ENCODE data around the gene DSG2. TPM values are rescaled to one million over a fixed set of nuclear protein-coding genes. Genes with fewer than 3 reads are reported as not detected.

DSG2 gene
- total RNA-seq, 1 experiment from 2014 or later = 123 TPM

DNA sequence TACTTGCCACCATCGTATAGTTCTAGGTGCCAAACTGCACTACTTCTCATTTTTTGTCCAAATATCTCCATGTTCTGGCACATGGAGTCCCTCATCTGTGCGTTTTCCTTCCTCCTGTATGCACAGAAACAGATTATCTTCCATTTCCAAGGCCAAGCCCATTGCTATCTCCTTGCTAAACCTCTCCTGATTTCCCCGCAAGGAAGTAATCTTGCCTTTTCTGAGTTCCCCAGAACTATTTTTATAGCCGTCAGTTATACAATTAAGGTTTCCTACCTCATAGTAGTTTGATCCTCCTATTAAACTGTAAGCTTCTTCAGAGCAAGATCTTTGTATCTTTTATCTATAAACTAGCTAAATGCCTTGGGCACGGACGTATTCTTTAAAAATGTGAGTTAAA, 7.2 kb downstream of the DSG2 start:
- H3K36me3 ChIP-seq (ENCODE audit: control insufficient read depth in 1 of 2, insufficient read depth in 2 of 2, low read length in 2 of 2) = no peaks in the 10 kb centered on the region
- no peaks in the 10 kb centered on the region for H3K9me2 ChIP-seq (ENCODE audit: insufficient read depth)
- ChIA-PET CTCF (interaction anchor here (1.1 kb wide), 1 partner anchor 81 kb away, joined by 4 read pairs; no protein-coding TSS in a partner anchor), POLR2A (no interaction called here), RAD21 (ENCODE audit: low non-redundant PET in 1 of 2, low total read pairs in 2 of 2, uncharacterized antibody in 2 of 2, unreplicated experiment in 2 of 2) (no interaction called here)
- no peak for DNase-seq (ENCODE audit: low read depth, low spot score)
- TF ChIP-seq EZH2 (IDR thresholded peaks at IDR 0.05) = no peak
- TF ChIP-seq CBX3 (IDR thresholded peaks at IDR 0.05; ENCODE audit: low read depth) = no peak
- TF ChIP-seq ZFX (IDR thresholded peaks at IDR 0.05) = no peak
- TF ChIP-seq, protein P1, sequence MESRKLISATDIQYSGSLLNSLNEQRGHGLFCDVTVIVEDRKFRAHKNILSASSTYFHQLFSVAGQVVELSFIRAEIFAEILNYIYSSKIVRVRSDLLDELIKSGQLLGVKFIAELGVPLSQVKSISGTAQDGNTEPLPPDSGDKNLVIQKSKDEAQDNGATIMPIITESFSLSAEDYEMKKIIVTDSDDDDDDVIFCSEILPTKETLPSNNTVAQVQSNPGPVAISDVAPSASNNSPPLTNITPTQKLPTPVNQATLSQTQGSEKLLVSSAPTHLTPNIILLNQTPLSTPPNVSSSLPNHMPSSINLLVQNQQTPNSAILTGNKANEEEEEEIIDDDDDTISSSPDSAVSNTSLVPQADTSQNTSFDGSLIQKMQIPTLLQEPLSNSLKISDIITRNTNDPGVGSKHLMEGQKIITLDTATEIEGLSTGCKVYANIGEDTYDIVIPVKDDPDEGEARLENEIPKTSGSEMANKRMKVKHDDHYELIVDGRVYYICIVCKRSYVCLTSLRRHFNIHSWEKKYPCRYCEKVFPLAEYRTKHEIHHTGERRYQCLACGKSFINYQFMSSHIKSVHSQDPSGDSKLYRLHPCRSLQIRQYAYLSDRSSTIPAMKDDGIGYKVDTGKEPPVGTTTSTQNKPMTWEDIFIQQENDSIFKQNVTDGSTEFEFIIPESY (IDR thresholded peaks at IDR 0.05; ENCODE audit: extremely low read depth, insufficient replicate concordance, low read length) = no peak
- no peak for TF ChIP-seq SIN3A (IDR thresholded peaks at IDR 0.05; ENCODE audit: low read depth)
- no peak for TF ChIP-seq FOSL1 (IDR thresholded peaks at IDR 0.05; ENCODE audit: low read depth)
- TF ChIP-seq CEBPB (IDR thresholded peaks at IDR 0.05; ENCODE audit: low read depth) = no peak
- TF ChIP-seq JUND (IDR thresholded peaks at IDR 0.05) = no peak
- TF ChIP-seq TCF7L2 (IDR thresholded peaks at IDR 0.05; ENCODE audit: borderline replicate concordance, extremely low read depth, insufficient read depth, insufficient read length) = no peak
- no peak for TF ChIP-seq SRF (IDR thresholded peaks at IDR 0.05; ENCODE audit: low read depth)
- TF ChIP-seq ZNF274 (IDR thresholded peaks at IDR 0.05; ENCODE audit: low read depth, low read length) = no peak
- no peak for TF ChIP-seq RAD21 (IDR thresholded peaks at IDR 0.05; ENCODE audit: low read depth)
- TF ChIP-seq POLR2A (IDR thresholded peaks at IDR 0.05; ENCODE audit: borderline replicate concordance, extremely low read depth, insufficient read depth, insufficient read length) = no peak
- H4K20me1 ChIP-seq (ENCODE audit: insufficient read depth) = no peaks in the 10 kb centered on the region; the same call in 1 of the 2 replicates
- H3K27me3 ChIP-seq (ENCODE audit: insufficient read depth, low read length) = no peaks in the 10 kb centered on the region
- H3K79me2 ChIP-seq (ENCODE audit: insufficient read depth, low read length) = peaks cover 92% of the 10 kb centered on the region
- no peak overlapping the region for H3K4me3 ChIP-seq (replicated peaks in 1 of 2; ENCODE audit: low read depth in 1 of 2, low read length in 2 of 2)
- H3K4me2 ChIP-seq (ENCODE audit: low read length) = no peak overlapping the region
- no peak overlapping the region for H3K9ac ChIP-seq (ENCODE audit: low read length)
- no TSS peak for BruUV-seq (replicated peaks)
- no peak for ATAC-seq
- H2AFZ ChIP-seq (ENCODE audit: low read depth, low read length, poor library complexity, severe bottlenecking) = no peak overlapping the region
- intact Hi-C loops (cut with micrococcal nuclease) = loop anchor here (5.0 kb wide), 1 partner anchor 238 kb away; no protein-coding TSS in a partner anchor
- H3K4me1 ChIP-seq (ENCODE audit: control insufficient read depth in 1 of 2, insufficient read depth in 2 of 2, low read length in 2 of 2) = peaks cover 20 to 26% of the 10 kb centered on the region in 2 experiments
- H3K9me3 ChIP-seq (ENCODE audit: control insufficient read depth in 1 of 2, insufficient read depth in 1 of 2, low read depth in 1 of 2, low read length in 2 of 2) = no peaks in the 10 kb centered on the region
- no peak overlapping the region for H3K27ac ChIP-seq (ENCODE audit: low read depth, low read length)

All from HCT116 (cell line).